Peyer's patch (tissue), 4 donors: ENCODE results near the gene SLC22A6.

Source experiments
- POLR2A ChIP-seq, 2 donors: fragments of 450-650 bp; IDR thresholded peaks; one replicate each; pipeline ENCODE4 v1.5.1; 2017; ENCODE audit warnings: antibody characterized with exemption in 2 of 2, mild to moderate bottlenecking in 2 of 2, moderate library complexity in 2 of 2
- TF ChIP-seq, protein P1 (sequence below), 6 experiments: fragments of 450-650 bp in 4 of 6; fragments of 200-600 bp in 2 of 6; sonication (generic) in 1 of 6; IDR thresholded peaks; one replicate each; pipeline ENCODE4 v1.5.1; 2017 to 2019; ENCODE audit warnings: antibody characterized with exemption in 6 of 6, mild to moderate bottlenecking in 3 of 6, moderate library complexity in 1 of 6

- TF ChIP-seq POLR2A (IDR thresholded peaks at IDR 0.05): no peak
- TF ChIP-seq, protein P1, sequence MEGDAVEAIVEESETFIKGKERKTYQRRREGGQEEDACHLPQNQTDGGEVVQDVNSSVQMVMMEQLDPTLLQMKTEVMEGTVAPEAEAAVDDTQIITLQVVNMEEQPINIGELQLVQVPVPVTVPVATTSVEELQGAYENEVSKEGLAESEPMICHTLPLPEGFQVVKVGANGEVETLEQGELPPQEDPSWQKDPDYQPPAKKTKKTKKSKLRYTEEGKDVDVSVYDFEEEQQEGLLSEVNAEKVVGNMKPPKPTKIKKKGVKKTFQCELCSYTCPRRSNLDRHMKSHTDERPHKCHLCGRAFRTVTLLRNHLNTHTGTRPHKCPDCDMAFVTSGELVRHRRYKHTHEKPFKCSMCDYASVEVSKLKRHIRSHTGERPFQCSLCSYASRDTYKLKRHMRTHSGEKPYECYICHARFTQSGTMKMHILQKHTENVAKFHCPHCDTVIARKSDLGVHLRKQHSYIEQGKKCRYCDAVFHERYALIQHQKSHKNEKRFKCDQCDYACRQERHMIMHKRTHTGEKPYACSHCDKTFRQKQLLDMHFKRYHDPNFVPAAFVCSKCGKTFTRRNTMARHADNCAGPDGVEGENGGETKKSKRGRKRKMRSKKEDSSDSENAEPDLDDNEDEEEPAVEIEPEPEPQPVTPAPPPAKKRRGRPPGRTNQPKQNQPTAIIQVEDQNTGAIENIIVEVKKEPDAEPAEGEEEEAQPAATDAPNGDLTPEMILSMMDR (IDR thresholded peaks at IDR 0.05): no peak
These were observed 30.3 kb downstream of the SLC22A6 start for GRCh38 chr11:62954478-62954877.
